ELF-1 (cell line): ENCODE results near the gene GTF2H3.
"Not testable (repeated sequence)": the region's sequence is repeated elsewhere in the genome, so short reads cannot be mapped to it uniquely, and the experiment has no call there.

Source experiments
- DNase-seq: peaks from one replicate; pipeline ENCODE4 v3.0.0-alpha.2; 2016; ENCODE audit warnings: low read depth, low spot score

GTF2H3 gene

DNA sequence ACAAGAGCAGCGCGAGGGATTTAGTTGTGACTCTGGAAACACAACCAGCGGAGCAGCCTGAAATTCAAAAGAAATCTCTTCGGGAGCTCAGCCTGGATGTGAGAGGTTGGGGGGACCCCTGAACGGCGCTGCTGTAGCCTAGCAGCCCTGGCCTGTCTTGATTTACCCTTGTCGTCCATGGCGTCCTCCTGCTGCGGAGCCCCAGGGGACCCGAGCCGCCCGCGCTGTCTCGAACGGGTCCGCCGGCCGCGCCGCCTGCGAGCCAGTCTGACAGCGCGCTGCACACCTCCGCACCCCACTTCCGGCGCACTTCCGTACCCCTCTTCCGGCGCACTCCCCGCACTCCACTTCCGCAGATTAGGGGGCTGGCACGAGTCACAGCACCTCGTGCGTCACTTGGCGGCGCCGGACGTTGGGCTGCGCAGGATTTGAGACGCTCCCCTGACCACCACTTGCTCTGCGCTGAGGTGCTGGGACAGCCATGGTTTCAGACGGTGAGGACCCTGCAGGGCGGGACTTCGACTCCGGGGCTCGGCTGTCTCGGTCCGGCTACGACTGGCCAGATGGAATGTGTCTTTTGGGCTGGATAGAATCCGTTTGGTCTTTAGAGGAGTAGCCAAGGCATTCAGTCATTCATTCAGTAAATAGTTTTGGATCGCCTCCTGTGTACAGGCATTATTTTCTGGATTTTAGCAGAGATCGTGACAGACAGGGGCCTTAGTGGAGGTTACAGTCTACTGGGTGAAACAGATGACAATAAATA lies at the start of gene GTF2H3, which contains the start of gene EIF2B1:
Gene GTF2H3, plus strand, starts transcription at position 451 of the 763 bp plus-strand sequence. Its CDS starts 31 bp downstream, at position 482.
Gene EIF2B1, minus strand, starts transcription at position 308 of the 763 bp plus-strand sequence. Its CDS starts 129 bp downstream, at position 179.
- DNase-seq: peak; percentile 98

DNA sequence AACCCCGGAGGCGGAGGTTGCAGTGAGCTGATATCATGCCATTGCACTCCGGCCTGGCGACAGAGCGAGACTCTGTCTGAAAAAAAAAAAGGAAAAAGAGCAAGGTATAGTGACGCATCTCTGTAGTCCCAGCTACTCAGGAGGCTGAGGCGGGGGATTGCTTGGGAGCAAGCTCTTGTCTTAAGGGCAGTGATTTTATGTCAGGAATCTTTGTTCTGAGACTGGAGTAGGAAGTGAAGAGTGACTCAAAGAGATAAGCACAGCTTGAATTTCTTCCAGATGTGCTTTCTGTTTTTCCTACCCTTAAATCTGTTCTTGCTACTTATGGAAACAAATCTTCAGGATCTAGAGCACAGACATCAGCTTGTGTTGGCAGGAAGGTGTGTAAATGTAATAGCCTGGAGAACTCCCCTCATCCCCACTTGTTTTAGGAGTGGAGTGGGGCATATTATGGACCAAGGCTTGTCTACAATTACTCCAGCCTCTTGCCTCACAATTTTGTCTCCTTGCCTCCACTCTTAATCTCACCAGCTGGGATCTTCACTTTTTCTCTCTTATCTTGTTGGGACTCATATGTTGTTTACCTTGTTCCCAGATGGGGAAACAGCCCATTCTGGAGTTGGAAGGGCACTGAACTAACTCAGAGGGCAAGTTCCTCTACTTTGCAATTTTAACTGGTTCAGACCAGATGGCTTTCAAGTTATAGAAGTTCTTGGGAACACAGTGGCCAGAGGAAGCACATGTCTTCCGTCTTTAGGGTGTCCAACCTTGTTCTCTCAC lies 41.7 kb upstream of the GTF2H3 start:
- no peak for DNase-seq

DNA sequence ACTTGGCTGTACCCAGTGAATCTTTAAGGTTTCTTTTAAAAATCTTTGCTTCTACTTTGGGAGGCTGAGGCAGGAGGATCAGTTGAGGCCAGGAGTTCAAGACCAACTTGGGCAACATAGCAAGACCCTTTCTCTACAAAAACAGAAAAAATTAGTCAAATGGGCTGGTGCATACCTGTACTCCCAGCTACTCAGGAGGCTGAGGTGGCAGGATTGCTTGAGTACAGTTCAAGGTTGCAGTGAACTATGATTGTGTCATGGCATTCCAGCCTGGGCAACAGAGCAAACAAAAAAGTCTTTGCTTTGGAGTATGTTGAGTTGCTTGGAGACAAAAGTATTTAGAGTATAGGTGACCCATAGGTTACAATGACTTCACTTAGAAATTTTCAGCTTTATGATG lies 37.9 kb upstream of the GTF2H3 start:
- DNase-seq: no peak

DNA sequence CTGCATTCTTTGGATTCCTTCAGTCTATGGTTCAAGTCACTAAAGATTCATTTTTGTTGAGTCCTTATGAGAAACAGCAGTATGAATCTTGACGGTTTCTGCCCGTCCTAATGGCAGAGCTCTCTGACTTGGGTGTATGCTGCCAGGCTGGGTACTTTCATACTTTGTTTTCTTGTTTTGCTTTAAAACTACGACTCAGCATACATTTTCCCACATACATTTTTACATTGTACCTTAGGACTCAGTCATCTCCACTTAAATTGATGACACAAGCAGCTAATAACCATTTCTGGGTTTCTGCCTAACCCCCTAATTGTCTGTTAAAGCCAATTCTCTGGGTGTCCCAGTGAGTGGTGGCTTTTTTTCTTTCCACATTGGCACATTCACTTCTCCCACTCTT lies 36.5 kb upstream of the GTF2H3 start:
- DNase-seq: no peak

DNA sequence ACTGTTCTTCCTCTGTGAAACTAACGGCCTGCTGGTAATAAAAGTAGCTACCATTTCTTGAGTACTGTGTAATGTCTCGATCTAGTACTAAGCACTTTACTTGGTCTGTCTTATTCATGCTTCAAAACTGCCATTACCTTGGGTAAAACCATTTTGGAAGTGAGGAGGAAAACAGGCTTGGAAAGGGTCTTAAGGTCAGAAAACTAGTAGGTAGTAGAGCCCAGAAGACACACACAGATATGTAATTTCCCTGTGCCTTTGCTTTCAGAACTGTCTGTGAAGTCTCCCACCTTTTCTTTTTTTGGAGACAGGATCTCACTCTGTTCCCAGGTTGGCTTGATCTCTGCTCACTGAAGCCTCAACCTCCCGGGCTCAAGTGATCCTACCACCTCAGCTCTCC lies 35.1 kb upstream of the GTF2H3 start:
- DNase-seq: no peak

DNA sequence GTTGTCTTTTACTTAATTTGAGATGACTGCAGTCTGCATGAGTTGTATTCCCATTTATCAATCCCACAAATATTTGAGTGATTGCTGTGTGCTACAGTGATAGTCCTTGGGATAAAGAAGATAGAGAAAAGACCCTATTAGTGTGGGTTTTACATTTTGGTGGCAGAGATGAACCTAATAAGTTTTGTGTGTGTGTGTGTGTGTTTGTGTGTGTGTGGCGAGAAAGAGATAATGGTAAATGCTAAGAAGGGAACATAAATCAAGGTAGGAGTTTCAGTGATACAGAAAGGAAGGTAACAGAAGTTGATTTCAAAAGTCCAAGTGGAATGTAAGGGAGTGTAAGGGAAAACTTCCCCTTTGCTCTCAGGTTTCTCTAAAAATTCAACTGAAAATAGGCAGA lies 34.3 kb upstream of the GTF2H3 start:
- DNase-seq: no peak

DNA sequence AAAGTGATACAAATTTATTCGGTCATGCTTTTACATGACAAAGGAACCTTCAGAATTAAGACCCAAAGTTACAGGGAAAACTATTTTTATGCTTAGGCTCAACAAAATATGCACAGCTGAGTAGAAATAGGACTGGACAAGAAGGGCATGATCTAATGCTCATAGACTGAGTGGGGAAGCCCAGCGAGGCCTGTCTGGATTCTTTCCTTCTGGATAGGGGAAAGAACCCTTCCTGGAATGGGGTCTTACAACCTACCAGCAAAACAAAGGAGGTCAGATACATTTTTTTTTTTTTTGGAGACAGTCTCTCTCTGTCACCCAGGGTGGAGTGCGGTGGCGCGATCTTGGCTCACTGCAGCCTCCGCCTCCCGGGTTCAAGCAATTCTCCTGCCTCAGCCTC lies 33.9 kb upstream of the GTF2H3 start:
- DNase-seq: no peak

DNA sequence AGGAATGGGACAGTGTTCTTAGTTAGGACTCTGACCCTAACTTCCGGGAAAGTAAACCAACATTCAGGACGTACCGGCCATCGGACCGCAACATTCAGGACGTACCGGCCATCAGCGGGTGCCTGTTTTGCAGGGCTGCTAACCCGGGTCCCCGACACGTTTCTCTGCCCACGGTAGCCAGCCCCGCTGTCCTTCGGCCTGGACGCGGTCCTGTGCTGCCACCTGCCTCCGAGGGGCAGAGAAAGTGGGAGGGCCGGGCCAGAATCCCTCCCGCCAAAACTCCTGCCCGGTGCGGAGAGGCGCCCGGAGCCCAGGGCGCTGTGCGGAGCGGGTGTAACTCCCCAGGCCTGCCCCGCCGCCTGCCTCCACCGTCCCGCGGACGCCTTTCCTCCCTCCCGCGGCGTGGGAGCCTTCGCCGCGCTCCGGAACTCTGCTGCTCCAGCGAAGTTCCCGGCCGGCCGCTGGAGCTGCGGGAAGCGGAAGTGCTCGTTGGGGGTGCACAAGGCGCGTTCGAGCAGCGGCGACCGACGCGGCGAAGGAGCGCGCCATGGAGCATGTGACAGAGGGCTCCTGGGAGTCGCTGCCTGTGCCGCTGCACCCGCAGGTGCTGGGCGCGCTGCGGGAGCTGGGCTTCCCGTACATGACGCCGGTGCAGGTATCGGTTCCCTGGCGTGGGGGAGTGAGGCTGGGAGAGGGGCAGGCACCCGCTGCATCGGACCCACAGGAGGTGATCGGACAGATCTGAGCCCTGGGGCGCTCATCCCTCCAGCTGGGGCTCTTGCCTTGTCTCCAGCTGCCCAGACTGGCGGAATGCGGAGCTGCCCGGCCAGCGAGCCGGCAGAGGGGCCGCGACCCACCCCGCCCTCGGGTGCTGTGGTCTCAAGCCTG lies 31.8 kb upstream of the GTF2H3 start, which contains the start of gene DDX55:
Gene DDX55, plus strand, starts transcription at position 498 of the 888 bp plus-strand sequence. Its CDS starts 50 bp downstream, at position 548.
- peak; percentile 91 for DNase-seq

DNA sequence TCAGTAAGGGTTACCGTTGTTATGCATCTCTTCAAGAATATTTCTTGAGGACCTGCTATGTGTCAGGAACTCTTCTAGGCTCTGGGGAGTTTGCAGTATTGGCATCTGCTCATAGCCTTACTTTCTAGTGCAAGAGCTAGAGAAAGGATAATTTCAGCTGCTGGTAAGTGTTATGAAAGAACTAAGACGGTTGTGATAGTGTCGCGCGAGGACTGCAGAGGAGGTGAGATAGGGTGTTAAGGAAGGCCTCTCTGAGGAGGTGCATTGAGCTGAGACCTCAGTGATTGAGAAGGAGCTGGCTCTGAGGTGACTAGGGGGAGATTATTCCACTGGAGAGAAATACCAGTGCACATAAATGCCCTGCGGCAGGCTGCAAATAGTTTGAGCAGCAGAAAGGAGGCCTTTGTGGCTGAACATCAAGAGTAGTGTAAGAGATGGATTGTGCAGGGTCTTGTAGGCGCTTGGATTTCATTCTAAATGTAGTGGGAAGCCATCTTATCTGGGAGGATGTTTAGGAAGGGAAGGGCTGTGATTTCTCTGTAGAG lies 30.9 kb upstream of the GTF2H3 start:
- peak; percentile 14 for DNase-seq

DNA sequence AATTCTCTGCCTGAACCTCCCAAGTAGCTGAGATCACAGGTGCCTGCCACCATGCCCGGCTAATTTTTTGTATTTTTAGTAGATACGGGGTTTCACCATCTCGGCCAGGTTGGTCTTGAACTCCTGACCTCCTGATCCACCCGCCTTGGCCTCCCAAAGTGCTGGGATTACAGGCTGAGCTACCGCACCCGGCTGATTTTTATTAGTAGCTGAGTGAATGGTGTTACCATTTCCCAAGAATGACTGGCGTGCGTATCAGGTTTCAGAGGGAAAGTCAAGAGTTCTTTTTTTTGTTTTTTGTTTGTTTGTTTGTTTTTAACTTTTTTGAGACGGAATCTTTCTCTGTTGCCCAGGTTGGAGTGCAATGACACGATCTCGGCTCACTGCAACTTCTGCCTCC lies 30.1 kb upstream of the GTF2H3 start:
- not testable (repeated sequence) for DNase-seq

DNA sequence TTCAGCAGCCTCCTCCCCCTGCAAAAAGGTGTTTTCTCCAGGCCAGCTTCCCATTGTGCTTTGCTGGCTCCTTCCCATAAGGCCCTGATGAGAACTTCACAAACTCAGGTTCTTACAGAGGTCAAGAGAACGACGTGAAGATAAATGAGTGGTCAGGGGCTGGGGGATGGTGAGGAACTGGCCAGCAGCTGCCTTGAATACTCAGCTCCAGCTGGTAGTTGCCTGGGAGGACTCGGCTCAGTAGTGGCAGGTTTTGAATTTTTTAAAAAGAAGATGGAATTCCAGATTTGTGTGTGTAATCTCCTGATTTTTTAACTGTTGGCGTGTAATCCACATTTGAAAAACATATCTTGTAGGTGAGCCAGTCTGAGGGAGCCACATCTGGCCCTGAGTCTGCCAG lies 25.9 kb upstream of the GTF2H3 start:
- DNase-seq: no peak

DNA sequence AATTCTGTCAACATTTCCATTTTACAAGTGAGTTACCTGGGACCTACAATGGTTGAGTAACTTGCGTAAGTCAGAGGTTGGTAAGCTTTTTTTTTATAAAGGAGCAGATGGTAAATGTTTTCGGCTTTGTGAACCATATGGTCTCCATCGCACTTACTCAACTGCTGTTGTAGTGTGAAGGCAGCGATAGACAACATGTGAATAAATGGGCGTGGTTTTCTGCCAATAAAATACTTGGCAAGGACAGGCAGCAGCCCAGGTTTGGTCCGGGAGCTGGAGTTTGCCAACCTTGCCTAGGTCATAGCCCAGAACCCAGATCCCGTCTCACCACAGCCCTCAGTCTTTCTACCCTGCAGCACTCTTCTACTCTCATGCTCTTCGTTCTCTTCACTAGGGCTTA lies 25.4 kb upstream of the GTF2H3 start:
- no peak for DNase-seq

DNA sequence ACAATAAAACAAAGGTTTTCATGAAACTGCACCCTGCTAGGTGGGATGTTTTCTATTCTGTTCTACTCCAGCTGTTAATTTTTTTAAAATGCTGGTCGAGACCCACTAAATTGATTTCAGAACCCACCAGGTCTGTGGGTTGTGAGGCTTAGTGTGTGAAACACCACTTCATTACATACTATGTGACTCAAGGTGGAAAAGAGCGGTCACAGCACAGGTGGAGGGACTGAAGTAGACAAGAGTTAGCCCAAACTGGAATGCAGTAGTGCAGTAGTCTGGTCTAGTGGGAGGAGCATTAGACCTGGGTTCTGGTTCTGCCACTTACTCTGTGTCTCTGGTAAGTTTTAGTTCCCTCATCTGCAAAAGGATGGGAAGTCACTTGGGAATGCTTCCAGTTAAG lies 19.5 kb upstream of the GTF2H3 start:
- DNase-seq: no peak

DNA sequence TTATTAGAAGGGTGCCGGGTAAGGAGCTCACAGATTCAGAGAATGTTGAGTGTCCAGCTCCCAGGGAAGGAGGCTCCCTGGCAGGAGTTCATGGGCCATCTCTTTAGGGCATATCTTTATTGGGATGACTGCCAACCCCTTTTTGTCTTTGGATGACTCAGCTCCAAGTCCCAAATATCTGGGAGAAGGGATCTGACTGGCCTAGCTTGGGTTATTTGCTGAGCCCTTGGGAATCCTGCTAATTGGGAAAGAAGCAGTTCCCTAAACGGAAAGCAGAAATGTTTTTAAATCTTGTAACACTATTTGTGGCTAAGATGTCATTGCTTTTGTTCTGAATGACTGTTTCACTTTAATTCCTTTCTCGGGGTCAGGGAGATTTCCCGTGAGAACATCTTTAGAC lies 19.1 kb upstream of the GTF2H3 start:
- no peak for DNase-seq

DNA sequence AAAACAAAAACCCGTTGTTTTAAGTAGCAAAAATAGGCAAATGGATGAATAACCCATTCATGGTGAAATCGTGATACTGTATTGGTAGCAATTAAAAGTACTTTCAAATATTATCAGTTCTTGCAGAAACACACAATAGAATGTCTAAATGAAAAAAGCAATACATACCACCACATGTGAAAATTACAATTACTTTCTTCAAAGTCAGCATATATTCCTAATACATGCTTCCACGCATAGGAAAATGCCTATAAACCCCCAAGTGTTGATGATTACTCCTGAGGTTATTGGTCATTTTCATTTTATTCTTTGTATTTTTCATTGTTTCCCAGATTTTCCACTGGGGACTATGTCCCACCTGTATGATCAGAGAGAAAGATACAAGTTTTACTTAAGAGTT lies 16.5 kb upstream of the GTF2H3 start:
- no peak for DNase-seq

DNA sequence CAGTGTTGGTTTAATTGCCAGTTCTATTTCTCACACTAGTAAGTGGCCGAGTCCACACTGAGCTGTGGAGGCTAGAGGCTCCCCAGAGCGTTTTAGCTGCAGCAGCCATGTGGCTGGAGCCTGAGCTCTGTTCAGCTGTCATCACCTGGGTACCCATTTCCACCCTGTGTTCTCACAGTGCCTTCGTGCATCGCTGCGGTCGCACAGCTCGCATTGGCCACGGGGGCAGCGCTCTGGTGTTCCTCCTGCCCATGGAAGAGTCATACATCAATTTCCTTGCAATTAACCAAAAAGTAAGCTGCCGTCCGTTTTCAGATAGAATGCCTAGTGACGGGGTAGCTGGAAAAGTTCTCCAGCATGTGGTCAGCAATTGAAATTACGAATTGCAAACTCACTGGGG lies 16.0 kb upstream of the GTF2H3 start:
- DNase-seq: no peak

DNA sequence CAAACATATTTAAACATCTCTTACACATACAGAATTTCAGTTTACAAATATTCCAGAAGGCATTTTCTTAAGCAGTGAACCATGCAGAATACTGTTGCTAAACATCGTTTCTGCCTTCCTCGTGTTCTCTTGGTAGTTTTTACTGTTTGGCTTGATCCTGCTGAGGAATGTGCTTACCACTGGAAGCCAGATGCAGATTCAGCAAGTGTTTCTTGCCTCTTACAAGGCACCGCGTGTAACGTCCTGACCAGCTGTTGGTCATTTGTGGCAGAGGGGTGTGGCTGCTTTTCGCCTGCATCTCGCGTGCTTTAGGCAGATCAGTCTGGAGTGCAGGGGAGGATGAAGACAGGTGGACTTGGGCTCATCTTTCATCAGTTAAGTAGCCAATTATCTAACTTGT lies 12.5 kb upstream of the GTF2H3 start:
- no peak for DNase-seq

DNA sequence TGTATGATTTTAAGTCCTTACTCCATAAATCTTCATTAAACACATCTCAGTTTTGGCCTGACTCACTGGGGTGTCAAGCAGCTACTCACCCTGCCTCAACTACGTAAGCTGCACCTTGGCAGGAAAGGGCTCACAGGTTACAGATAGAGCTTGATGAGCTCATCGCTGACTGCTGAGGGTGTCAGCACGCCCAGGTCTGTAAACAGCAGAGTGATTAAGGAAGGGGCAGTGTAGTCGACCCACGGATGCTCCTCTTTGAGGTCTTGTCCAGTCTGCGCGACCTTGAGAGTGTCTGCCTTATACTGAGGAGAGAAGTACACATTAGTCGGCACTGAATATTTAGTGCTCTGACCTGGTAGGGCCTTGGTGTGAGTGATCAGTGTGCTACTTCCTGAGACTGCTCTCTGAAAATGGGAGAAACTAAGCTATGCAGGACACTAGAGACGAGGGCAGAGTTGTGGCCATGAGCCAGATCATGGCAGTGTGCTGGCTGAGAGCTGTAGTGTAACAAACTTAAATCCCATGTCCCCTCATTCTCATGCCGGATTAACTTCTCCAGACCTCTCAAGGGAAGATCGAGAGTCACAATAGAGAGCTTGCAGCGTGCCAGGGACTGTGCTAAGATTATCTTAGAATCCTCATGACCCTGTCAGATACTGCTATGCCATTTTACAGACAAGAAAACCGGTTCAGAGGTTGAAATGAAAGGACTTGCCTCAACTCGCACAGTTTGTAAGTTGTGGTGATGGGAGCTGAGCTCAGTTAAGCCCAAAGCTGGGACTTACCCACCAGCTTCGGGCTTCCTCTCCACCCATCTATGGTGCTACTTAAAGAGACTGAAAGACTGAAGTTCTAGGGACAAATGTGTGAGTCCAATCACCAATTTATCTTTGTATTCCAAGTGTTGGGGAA lies 11.8 kb upstream of the GTF2H3 start:
- no peak for DNase-seq

DNA sequence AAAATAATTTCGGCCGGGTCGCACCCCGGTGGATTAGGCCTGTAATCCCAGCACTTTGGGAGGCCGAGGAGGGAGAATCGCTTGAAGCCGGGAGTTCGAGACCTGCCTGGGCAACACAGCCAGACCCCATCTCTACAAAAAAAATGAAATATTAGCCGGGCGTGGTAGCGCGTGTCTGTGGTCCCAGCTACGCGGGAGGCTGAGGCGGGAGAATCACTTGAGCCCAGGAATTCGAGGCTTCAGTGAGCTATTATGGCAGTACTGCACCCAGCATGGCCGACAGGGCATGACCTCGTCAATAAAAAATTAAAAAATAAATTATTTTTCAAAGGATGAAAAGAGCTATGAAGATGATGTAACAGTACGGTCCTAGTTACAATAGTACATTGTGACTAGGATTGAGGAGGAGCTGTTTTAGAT lies 523 bp downstream of the GTF2H3 start:
- no peak for DNase-seq

DNA sequence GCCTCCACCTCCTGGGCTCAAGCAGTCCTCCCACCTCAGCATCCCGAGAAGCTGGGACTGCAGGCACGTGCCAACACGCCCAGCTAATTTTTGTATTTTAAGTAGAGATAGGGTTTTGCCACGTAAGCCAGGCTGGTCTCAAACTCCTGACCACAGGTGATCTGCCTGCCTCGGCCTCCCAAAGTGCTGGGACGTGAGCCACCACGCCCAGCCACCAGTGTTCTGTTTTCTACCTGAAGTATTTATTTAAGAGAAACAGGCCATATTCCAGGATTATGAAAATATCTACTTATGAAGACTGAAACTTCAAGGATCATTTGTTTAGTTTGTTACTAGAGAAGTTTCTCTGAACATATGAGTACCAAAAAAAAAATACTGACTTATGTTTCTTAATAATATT lies 10.3 kb downstream of the GTF2H3 start:
- DNase-seq: no peak
